Esophagus squamous epithelium (tissue), 5 donors: ENCODE measurements around the gene RHOC. TPM values are rescaled to one million over a fixed set of nuclear protein-coding genes. Genes with fewer than 3 reads are reported as not detected.

Experiments used
- DNase-seq: peaks from one replicate; lab custom pipeline; 2025; lab: John Stamatoyannopoulos, UW
- H3K27ac ChIP-seq, 4 donors: fragments of 200-600 bp; sonication (generic); one replicate each; pipeline ENCODE4 v1.5.1; 2016 to 2019; ENCODE audit warnings: mild to moderate bottlenecking in 1 of 4
- H3K27me3 ChIP-seq, 4 donors: fragments of 200-600 bp; sonication (generic); 1 replicate in 3 of 4; 2 replicates in 1 of 4; pipeline versions ENCODE4 v1.5.1 to v1.6.0; 2017 to 2021; ENCODE audit warnings: antibody characterized with exemption in 1 of 4
- H3K36me3 ChIP-seq, 3 donors: fragments of 200-600 bp; sonication (generic); one replicate each; pipeline ENCODE4 v1.5.1; 2016 to 2019
- H3K4me1 ChIP-seq, 3 donors: fragments of 200-600 bp; sonication (generic); one replicate each; pipeline ENCODE4 v1.5.1; 2017 to 2019
- H3K4me3 ChIP-seq, 4 donors: fragments of 200-600 bp; sonication (generic); 1 replicate in 3 of 4; 2 replicates in 1 of 4; pipeline ENCODE4 v1.5.1; 2016 to 2019; ENCODE audit warnings: mild to moderate bottlenecking in 2 of 4, moderate library complexity in 1 of 4
- H3K9me3 ChIP-seq, 3 donors: fragments of 200-600 bp; sonication (generic); one replicate each; pipeline ENCODE4 v1.5.1; 2016 to 2019
- POLR2A ChIP-seq, 4 donors: fragments of 450-650 bp; IDR thresholded peaks; one replicate each; pipeline ENCODE4 v1.6.1; 2017; ENCODE audit warnings: antibody characterized with exemption in 4 of 4, mild to moderate bottlenecking in 4 of 4, moderate library complexity in 3 of 4
- WGBS, 2 donors: methylation state at CpG; one replicate each; pipeline ENCODE4 v1.1.5; 2018; 5-methylcytosine and 5-hydroxymethylcytosine counted together
- intact Hi-C: fragments of 100-400 bp; cut with DNase I; formaldehyde crosslinking; loops from one replicate; pipeline ENCODE4 v1.15.0; 2022
- total RNA-seq, 4 donors: library from RNA; depleted of rRNA; stranded (reverse); fragments of >200 nt; gene quantifications; one replicate each; pipeline ENCODE4 v1.1.0, GENCODE V29; 2016
- TF ChIP-seq, protein P1 (sequence below), 6 experiments: fragments of 450-650 bp in 4 of 6; fragments of 200-600 bp in 2 of 6; sonication (generic) in 2 of 6; IDR thresholded peaks; one replicate each; pipeline ENCODE4 v1.5.1; 2016 to 2019; ENCODE audit warnings: antibody characterized with exemption in 6 of 6, mild to moderate bottlenecking in 4 of 6, moderate library complexity in 4 of 6
- donor health status: DM: yes; HTN: yes; CAD: no.

RHOC gene
- total RNA-seq, 4 donors from 2014 or later = 49.9 to 108 (median 78.0) TPM

GRCh38 chr1:112713466-112714312 lies 6.8 kb upstream of the RHOC start:
- intact Hi-C loops = no loop called here
- Histone ChIP-seq H3K4me3 (peak overlapping the region; percentile 59 to 81 (median 63)), H3K27ac (peak overlapping the region in 2 of 4 donors; percentile 70 to 83), H3K9me3 (no peaks in the 10 kb centered on the region), H3K27me3 (peaks cover 0 to 4% (median 0%) of the 10 kb centered on the region in 4 donors), H3K36me3 (peaks cover 0 to 24% (median 0%) of the 10 kb centered on the region in 3 donors), H3K4me1 (peaks cover 0 to 35% (median 18%) of the 10 kb centered on the region in 3 donors)
- 47 to 59% methylated on average over 5 to 6 of the region's 14 CpGs for WGBS, 2 donors
- TF ChIP-seq, protein P1, sequence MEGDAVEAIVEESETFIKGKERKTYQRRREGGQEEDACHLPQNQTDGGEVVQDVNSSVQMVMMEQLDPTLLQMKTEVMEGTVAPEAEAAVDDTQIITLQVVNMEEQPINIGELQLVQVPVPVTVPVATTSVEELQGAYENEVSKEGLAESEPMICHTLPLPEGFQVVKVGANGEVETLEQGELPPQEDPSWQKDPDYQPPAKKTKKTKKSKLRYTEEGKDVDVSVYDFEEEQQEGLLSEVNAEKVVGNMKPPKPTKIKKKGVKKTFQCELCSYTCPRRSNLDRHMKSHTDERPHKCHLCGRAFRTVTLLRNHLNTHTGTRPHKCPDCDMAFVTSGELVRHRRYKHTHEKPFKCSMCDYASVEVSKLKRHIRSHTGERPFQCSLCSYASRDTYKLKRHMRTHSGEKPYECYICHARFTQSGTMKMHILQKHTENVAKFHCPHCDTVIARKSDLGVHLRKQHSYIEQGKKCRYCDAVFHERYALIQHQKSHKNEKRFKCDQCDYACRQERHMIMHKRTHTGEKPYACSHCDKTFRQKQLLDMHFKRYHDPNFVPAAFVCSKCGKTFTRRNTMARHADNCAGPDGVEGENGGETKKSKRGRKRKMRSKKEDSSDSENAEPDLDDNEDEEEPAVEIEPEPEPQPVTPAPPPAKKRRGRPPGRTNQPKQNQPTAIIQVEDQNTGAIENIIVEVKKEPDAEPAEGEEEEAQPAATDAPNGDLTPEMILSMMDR (IDR thresholded peaks at IDR 0.05) = no peak
- TF ChIP-seq POLR2A (IDR thresholded peaks at IDR 0.05) = no peak
- no peak for DNase-seq

- TF ChIP-seq, protein P1 (IDR thresholded peaks at IDR 0.05) = no peak
- no peak for TF ChIP-seq POLR2A (IDR thresholded peaks at IDR 0.05)
- Histone ChIP-seq H3K27ac (no peak overlapping the region), H3K4me1 (peaks cover 0 to 34% (median 20%) of the 10 kb centered on the region in 3 donors), H3K4me3 (no peak overlapping the region), H3K9me3 (no peaks in the 10 kb centered on the region), H3K36me3 (peaks cover 0 to 24% (median 0%) of the 10 kb centered on the region in 3 donors), H3K27me3 (peaks cover 0 to 2% (median 0%) of the 10 kb centered on the region in 4 donors)
- intact Hi-C loops = no loop called here
- no peak for DNase-seq
- 83 to 87% methylated on average over 6 to 9 of the region's 9 CpGs for WGBS, 2 donors
Observed at GRCh38 chr1:112712701-112713128, 5.8 kb upstream of the RHOC start.

- Histone ChIP-seq H3K27me3 (no peaks in the 10 kb centered on the region), H3K36me3 (peaks cover 0 to 24% (median 0%) of the 10 kb centered on the region in 3 donors), H3K4me1 (peaks cover 0 to 39% (median 24%) of the 10 kb centered on the region in 3 donors), H3K27ac (no peak overlapping the region), H3K9me3 (no peaks in the 10 kb centered on the region), H3K4me3 (no peak overlapping the region)
- 75 to 100% methylated on average over 3 to 4 of the region's 7 CpGs for WGBS, 2 donors
- TF ChIP-seq, protein P1 (IDR thresholded peaks at IDR 0.05) = no peak
- no peak for TF ChIP-seq POLR2A (IDR thresholded peaks at IDR 0.05)
- intact Hi-C loops = no loop called here
- no peak for DNase-seq
Observed at GRCh38 chr1:112712191-112712590, 5.3 kb upstream of the RHOC start.

DNA sequence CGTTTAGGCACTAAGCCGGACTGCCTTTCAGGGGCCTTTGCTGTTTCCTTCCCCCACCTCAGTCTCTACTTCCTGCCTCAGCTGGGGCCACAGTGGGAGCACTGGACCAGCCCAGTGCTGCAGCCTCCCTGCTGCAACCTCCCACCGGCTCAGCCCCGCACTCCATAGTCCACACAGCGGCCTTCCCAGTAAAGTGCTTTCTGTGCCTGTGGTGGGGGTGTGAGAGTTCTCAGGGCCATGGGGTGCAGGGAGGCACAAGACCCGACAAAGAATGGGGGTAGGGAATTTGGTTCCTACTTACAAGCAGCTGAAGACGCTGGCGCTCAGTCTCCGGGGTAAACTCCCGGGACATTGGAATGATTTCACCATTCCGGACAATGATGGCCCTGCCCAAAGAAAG lies 4.7 kb upstream of the RHOC start:
- intact Hi-C loops = no loop called here

More for the DNA sequence above, 4.7 kb upstream of the RHOC start:
- Histone ChIP-seq H3K36me3 (peaks cover 0 to 24% (median 0%) of the 10 kb centered on the region in 3 donors), H3K27me3 (no peaks in the 10 kb centered on the region), H3K4me1 (peaks cover 0 to 42% (median 24%) of the 10 kb centered on the region in 3 donors), H3K27ac (no peak overlapping the region), H3K9me3 (no peaks in the 10 kb centered on the region), H3K4me3 (no peak overlapping the region)
- WGBS, 2 donors = 80 to 82% methylated on average over 9 to 11 of the region's 11 CpGs
- no peak for DNase-seq
- TF ChIP-seq, protein P1 (IDR thresholded peaks at IDR 0.05) = no peak
